Mesenchymal stem cell (in vitro differentiated cells and primary cell): ENCODE results near the gene SEMA4F.

Experiments
- DNase-seq: peaks from one replicate; pipeline ENCODE4 v3.0.0-alpha.2; 2013
- H2AFZ ChIP-seq: one replicate; pipeline ENCODE4 v1.6.1; 2013; ENCODE audit warnings: low read depth, mild to moderate bottlenecking, control low read depth, inconsistent platforms, low read length, moderate library complexity
- H2AK5ac ChIP-seq: 2 replicates; pipeline ENCODE4 v1.6.1; 2013; ENCODE audit warnings: low read length, moderate library complexity, mild to moderate bottlenecking, inconsistent platforms; ENCODE audit not compliant: severe bottlenecking
- H2BK120ac ChIP-seq: one replicate; pipeline ENCODE4 v1.6.1; 2013; ENCODE audit warnings: low read depth, mild to moderate bottlenecking, inconsistent platforms, low read length, moderate library complexity
- H2BK12ac ChIP-seq, 2 experiments: one replicate each; pipeline ENCODE4 v1.6.1; 2013; ENCODE audit warnings: inconsistent platforms in 2 of 2, low read length in 2 of 2, mild to moderate bottlenecking in 2 of 2, moderate library complexity in 2 of 2, control low read depth in 1 of 2
- H2BK15ac ChIP-seq: one replicate; pipeline ENCODE4 v1.6.1; 2013; ENCODE audit warnings: mild to moderate bottlenecking, low read depth, inconsistent platforms; ENCODE audit not compliant: poor library complexity, severe bottlenecking
- H2BK5ac ChIP-seq: 2 replicates; pipeline ENCODE4 v1.6.1; 2013; ENCODE audit warnings: low read depth, mild to moderate bottlenecking, low read length, control low read depth, inconsistent platforms; ENCODE audit not compliant: poor library complexity, severe bottlenecking
- H3K14ac ChIP-seq, 2 experiments: one replicate each; pipeline ENCODE4 v1.6.1; 2013; ENCODE audit warnings: inconsistent platforms in 2 of 2, low read length in 2 of 2, control low read depth in 1 of 2, mild to moderate bottlenecking in 1 of 2, moderate library complexity in 1 of 2
- H3K18ac ChIP-seq, 2 experiments: one replicate each; pipeline ENCODE4 v1.6.1; 2013; ENCODE audit warnings: inconsistent platforms in 2 of 2, low read length in 2 of 2, control low read depth in 1 of 2, low read depth in 1 of 2, mild to moderate bottlenecking in 1 of 2
- H3K23ac ChIP-seq, 2 experiments: one replicate each; pipeline ENCODE4 v1.6.1; 2013; ENCODE audit warnings: inconsistent platforms in 2 of 2, low read length in 2 of 2, mild to moderate bottlenecking in 2 of 2, moderate library complexity in 2 of 2, control low read depth in 1 of 2
- H3K27ac ChIP-seq: 2 replicates; pipeline ENCODE4 v1.5.1; 2013; ENCODE audit warnings: mild to moderate bottlenecking, moderate library complexity, low read length, control low read depth, inconsistent platforms; ENCODE audit not compliant: poor library complexity, severe bottlenecking
- H3K27me3 ChIP-seq, 2 experiments: 2 replicates each; pipeline versions ENCODE4 v1.6.1 to v1.7.0; 2013; ENCODE audit warnings: low read length in 2 of 2, mild to moderate bottlenecking in 2 of 2, moderate library complexity in 2 of 2, control low read depth in 1 of 2, inconsistent platforms in 1 of 2; ENCODE audit not compliant: control insufficient read depth in 1 of 2, insufficient read depth in 1 of 2
- H3K36me3 ChIP-seq, 2 experiments: 2 replicates each; pipeline versions ENCODE4 v1.6.1 to v1.7.0; 2013; ENCODE audit warnings: low read length in 2 of 2, control low read depth in 1 of 2, inconsistent platforms in 1 of 2, low read depth in 1 of 2, mild to moderate bottlenecking in 1 of 2; ENCODE audit not compliant: insufficient read depth in 2 of 2, control insufficient read depth in 1 of 2
- H3K4ac ChIP-seq, 2 experiments: one replicate each; pipeline ENCODE4 v1.6.1; 2013; ENCODE audit warnings: inconsistent platforms in 2 of 2, low read length in 2 of 2, mild to moderate bottlenecking in 2 of 2, moderate library complexity in 2 of 2, control low read depth in 1 of 2, low read depth in 1 of 2
- H3K4me1 ChIP-seq: 2 replicates; pipeline ENCODE4 v1.6.1; 2013; ENCODE audit warnings: low read depth, low read length, control low read depth; ENCODE audit not compliant: control insufficient read depth, insufficient read depth
- H3K4me2 ChIP-seq: 2 replicates; pipeline ENCODE4 v1.6.1; 2013; ENCODE audit warnings: low read length, mild to moderate bottlenecking, inconsistent platforms; ENCODE audit not compliant: poor library complexity, severe bottlenecking
- H3K4me3 ChIP-seq, 2 experiments: 2 replicates each; pipeline versions ENCODE4 v1.5.1 to v1.7.0; 2013; ENCODE audit warnings: low read length in 2 of 2, mild to moderate bottlenecking in 2 of 2, control low read depth in 1 of 2, low read depth in 1 of 2; ENCODE audit not compliant: insufficient read depth in 1 of 2
- H3K79me1 ChIP-seq: replicated peaks from 2 replicates; pipeline ENCODE4 v1.6.1; 2013; ENCODE audit warnings: mild to moderate bottlenecking, control low read depth, low read length, inconsistent platforms; ENCODE audit not compliant: poor library complexity, severe bottlenecking
- H3K9ac ChIP-seq: 2 replicates; pipeline ENCODE4 v1.7.0; 2013; ENCODE audit warnings: mild to moderate bottlenecking, low read length, moderate library complexity
- H3K9me3 ChIP-seq: 2 replicates; pipeline ENCODE4 v1.7.0; 2013; ENCODE audit warnings: mild to moderate bottlenecking, low read length; ENCODE audit not compliant: control insufficient read depth
- H4K8ac ChIP-seq: one replicate; pipeline ENCODE4 v1.6.1; 2013; ENCODE audit warnings: inconsistent platforms, mild to moderate bottlenecking, low read length, moderate library complexity
- H4K91ac ChIP-seq: one replicate; pipeline ENCODE4 v1.6.1; 2013; ENCODE audit warnings: mild to moderate bottlenecking, low read length, inconsistent platforms
- WGBS: methylation state at CpG from one replicate; pipeline ENCODE4 v1.1.7; 2013; ENCODE audit warnings: mixed read lengths; 5-methylcytosine and 5-hydroxymethylcytosine counted together

SEMA4F gene

GRCh38 chr2:74730530-74730929, 76.5 kb downstream of the SEMA4F start:
- Histone ChIP-seq H2BK5ac (no peak overlapping the region), H2BK120ac (peak overlapping the region; percentile 34), H3K14ac (no peak overlapping the region), H3K18ac (no peak overlapping the region), H3K4me3 (no peak overlapping the region), H2AFZ (no peak overlapping the region), H3K27me3 (peaks cover 0 to 9% of the 10 kb centered on the region in 2 experiments), H2AK5ac (no peak overlapping the region), H4K91ac (no peak overlapping the region), H3K4me2 (no peak overlapping the region), H3K23ac (no peak overlapping the region), H3K27ac (no peak overlapping the region), H3K79me1 (no peaks in the 10 kb centered on the region), H3K4me1 (no peaks in the 10 kb centered on the region), H2BK12ac (no peak overlapping the region), H4K8ac (no peak overlapping the region), H3K9ac (no peak overlapping the region), H3K4ac (no peak overlapping the region), H2BK15ac (no peak overlapping the region), H3K36me3 (no peaks in the 10 kb centered on the region), H3K9me3 (no peaks in the 10 kb centered on the region)
- DNase-seq = no peak
- 95% methylated on average over 2 of the region's 2 CpGs for WGBS
